NT2/D1 (cell line): ENCODE measurements around the gene TMEM256.

Source experiments
- YY1 ChIP-seq: IDR thresholded peaks from 2 replicates; pipeline ENCODE4 v1.6.1; 2011; ENCODE audit not compliant: insufficient read length, insufficient read depth
- ZNF274 ChIP-seq: IDR thresholded peaks from 2 replicates; pipeline ENCODE4 v1.6.1; 2011; ENCODE audit warnings: mild to moderate bottlenecking, low read depth, low read length

GRCh38 chr17:7369825-7370224, 34.1 kb downstream of the TMEM256 start:
- TF ChIP-seq YY1 = no peak
- TF ChIP-seq ZNF274 = no peak
